GM12865 (cell line): ENCODE measurements around the gene AXIN1.

Experiments used
- DNase-seq: peaks from one replicate; pipeline ENCODE4 v3.0.0; 2010; ENCODE audit warnings: low read depth
- H3K4me3 ChIP-seq: 2 replicates; pipeline ENCODE4 v1.5.1; 2011; ENCODE audit warnings: mild to moderate bottlenecking, low read depth, low read length, control low read depth
- CTCF ChIP-seq: IDR thresholded peaks from 2 replicates; pipeline ENCODE4 v1.5.1; 2011; ENCODE audit warnings: low read length, control low read depth, low read depth, inconsistent platforms; ENCODE audit not compliant: insufficient read depth; ENCODE audit errors: missing control alignments

AXIN1 gene

GRCh38 chr16:330741-331140 lies 21.8 kb downstream of the AXIN1 start:
- no peak for TF ChIP-seq CTCF
- DNase-seq: no peak
- H3K4me3 ChIP-seq: no peak overlapping the region

GRCh38 chr16:325375-326145 lies 27.0 kb downstream of the AXIN1 start:
- no peak for DNase-seq
- no peak for TF ChIP-seq CTCF
- peak overlapping the region; percentile 35 for H3K4me3 ChIP-seq

GRCh38 chr16:324451-325334 lies 27.8 kb downstream of the AXIN1 start:
- TF ChIP-seq CTCF: no peak
- H3K4me3 ChIP-seq: peak overlapping the region; percentile 35
- DNase-seq: peak; percentile 70

GRCh38 chr16:324201-324450 lies 28.4 kb downstream of the AXIN1 start:
- H3K4me3 ChIP-seq: no peak overlapping the region
- no peak for TF ChIP-seq CTCF
- no peak for DNase-seq

- DNase-seq: no peak
- no peak for TF ChIP-seq CTCF
Measured at GRCh38 chr16:322476-323143, 29.9 kb downstream of the AXIN1 start.

GRCh38 chr16:321532-321931 lies 31.0 kb downstream of the AXIN1 start:
- H3K4me3 ChIP-seq: no peak overlapping the region
- DNase-seq: no peak
- no peak for TF ChIP-seq CTCF

More at GRCh38 chr16:322476-323143, 29.9 kb downstream of the AXIN1 start:
- H3K4me3 ChIP-seq: no peak overlapping the region
